H1 (cell line): ENCODE measurements around the gene DCPS. TPM values are rescaled to one million over a fixed set of nuclear protein-coding genes. Genes with fewer than 3 reads are reported as not detected.

Experiments
- CTCF ChIP-seq, 3 experiments: IDR thresholded peaks; 1 replicate in 2 of 3; 2 replicates in 1 of 3; pipeline versions ENCODE4 v1.5.1 to v1.6.1; 2011; ENCODE audit warnings: low read length in 3 of 3, mild to moderate bottlenecking in 3 of 3, inconsistent platforms in 2 of 3, low read depth in 1 of 3, moderate library complexity in 1 of 3; ENCODE audit not compliant: insufficient read depth in 1 of 3; ENCODE audit errors: control extremely low read depth in 1 of 3
- EZH2 ChIP-seq: fragments of 200-600 bp; sonication (generic); IDR thresholded peaks from 2 replicates; pipeline ENCODE4 v1.7.1; 2012; ENCODE audit warnings: low read depth, mild to moderate bottlenecking, moderate library complexity, low read length, inconsistent platforms; ENCODE audit not compliant: severe bottlenecking
- GTF2F1 ChIP-seq: IDR thresholded peaks from 2 replicates; pipeline ENCODE4 v1.6.1; 2012; ENCODE audit warnings: low read depth, low read length, improper control_type of control experiment, borderline replicate concordance
- POLR2A ChIP-seq, 2 experiments: IDR thresholded peaks; 1 replicate in 1 of 2; 2 replicates in 1 of 2; pipeline ENCODE4 v1.6.1; 2011; ENCODE audit warnings: low read depth in 2 of 2, low read length in 2 of 2, mild to moderate bottlenecking in 2 of 2; ENCODE audit errors: control extremely low read depth in 1 of 2
- RXRA ChIP-seq: IDR thresholded peaks from 2 replicates; pipeline ENCODE4 v1.6.1; 2011; ENCODE audit warnings: low read depth, mild to moderate bottlenecking, low read length, moderate library complexity; ENCODE audit not compliant: insufficient read depth
- SIX5 ChIP-seq: IDR thresholded peaks from 2 replicates; pipeline ENCODE4 v1.6.1; 2011; ENCODE audit warnings: mild to moderate bottlenecking, low read depth, low read length
- SP2 ChIP-seq: IDR thresholded peaks from 2 replicates; pipeline ENCODE4 v1.6.1; 2012; ENCODE audit warnings: mild to moderate bottlenecking, low read length, inconsistent platforms
- SUZ12 ChIP-seq: fragments of 200-600 bp; sonication (generic); IDR thresholded peaks from 2 replicates; pipeline ENCODE4 v1.6.1; 2012; ENCODE audit warnings: mild to moderate bottlenecking, inconsistent platforms, low read length, moderate library complexity, mixed read lengths
- ZNF274 ChIP-seq: IDR thresholded peaks from 2 replicates; pipeline ENCODE4 v1.7.0; 2012; ENCODE audit warnings: low read length, borderline replicate concordance; ENCODE audit errors: extremely low read depth
- polyA plus RNA-seq, 7 experiments: library from polyadenylated mRNA; depleted of rRNA in 3 of 7; stranded (reverse) in 5 of 7; unstranded in 2 of 7; fragments of >200 nt in 5 of 7; fragments of 200-250 nt in 2 of 7; gene quantifications; 1 replicate in 5 of 7; 2 replicates in 1 of 7; 4 replicates in 1 of 7; pipeline versions ENCODE4 v1.2.1 to v1.2.3, GENCODE V29; 2011 to 2013; ENCODE audit warnings: missing spikeins in 2 of 7, mixed read lengths in 2 of 7
- total RNA-seq: library from RNA; stranded (reverse); fragmentation: NEBNext Ultra II Directional; extraction: Animal tissue kit (Norgen Biotek cat#: 25700); gene quantifications from 2 replicates; pipeline ENCODE4 v1.2.1, GENCODE V29; 2021
- TF ChIP-seq, protein P1 (sequence below): fragments of 300-600 bp; sonication (generic); IDR thresholded peaks from 2 replicates; pipeline ENCODE4 v1.7.1; 2012; ENCODE audit warnings: low read length, moderate library complexity, mild to moderate bottlenecking, inconsistent platforms; ENCODE audit not compliant: insufficient replicate concordance

The DCPS gene
- total and polyA plus RNA-seq, 2 of the 8 experiments (the other 6 are each of a cell fraction or from before 2014, with no cell fraction given): 24.6 to 55.2 TPM

DNA sequence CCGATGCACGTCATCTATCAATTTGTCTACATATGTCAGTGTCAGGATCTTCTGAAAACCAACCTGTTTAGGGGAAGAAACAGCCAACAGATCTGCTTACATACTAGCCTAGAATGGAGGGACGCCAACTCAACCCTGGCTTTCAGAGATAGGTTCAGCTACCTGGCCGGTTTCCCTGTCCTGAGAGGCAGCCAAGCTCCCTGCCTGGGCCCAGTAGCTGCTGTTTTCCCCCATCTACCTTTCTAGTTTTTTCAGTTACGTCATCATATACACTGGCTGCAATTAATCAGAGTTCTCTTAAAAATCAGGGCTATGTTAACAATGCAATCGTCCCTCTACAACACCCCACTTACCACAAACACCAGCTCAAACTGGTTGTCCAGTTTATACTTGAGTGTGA is 36.2 kb upstream of the DCPS start (continued):
- TF ChIP-seq, protein P1, sequence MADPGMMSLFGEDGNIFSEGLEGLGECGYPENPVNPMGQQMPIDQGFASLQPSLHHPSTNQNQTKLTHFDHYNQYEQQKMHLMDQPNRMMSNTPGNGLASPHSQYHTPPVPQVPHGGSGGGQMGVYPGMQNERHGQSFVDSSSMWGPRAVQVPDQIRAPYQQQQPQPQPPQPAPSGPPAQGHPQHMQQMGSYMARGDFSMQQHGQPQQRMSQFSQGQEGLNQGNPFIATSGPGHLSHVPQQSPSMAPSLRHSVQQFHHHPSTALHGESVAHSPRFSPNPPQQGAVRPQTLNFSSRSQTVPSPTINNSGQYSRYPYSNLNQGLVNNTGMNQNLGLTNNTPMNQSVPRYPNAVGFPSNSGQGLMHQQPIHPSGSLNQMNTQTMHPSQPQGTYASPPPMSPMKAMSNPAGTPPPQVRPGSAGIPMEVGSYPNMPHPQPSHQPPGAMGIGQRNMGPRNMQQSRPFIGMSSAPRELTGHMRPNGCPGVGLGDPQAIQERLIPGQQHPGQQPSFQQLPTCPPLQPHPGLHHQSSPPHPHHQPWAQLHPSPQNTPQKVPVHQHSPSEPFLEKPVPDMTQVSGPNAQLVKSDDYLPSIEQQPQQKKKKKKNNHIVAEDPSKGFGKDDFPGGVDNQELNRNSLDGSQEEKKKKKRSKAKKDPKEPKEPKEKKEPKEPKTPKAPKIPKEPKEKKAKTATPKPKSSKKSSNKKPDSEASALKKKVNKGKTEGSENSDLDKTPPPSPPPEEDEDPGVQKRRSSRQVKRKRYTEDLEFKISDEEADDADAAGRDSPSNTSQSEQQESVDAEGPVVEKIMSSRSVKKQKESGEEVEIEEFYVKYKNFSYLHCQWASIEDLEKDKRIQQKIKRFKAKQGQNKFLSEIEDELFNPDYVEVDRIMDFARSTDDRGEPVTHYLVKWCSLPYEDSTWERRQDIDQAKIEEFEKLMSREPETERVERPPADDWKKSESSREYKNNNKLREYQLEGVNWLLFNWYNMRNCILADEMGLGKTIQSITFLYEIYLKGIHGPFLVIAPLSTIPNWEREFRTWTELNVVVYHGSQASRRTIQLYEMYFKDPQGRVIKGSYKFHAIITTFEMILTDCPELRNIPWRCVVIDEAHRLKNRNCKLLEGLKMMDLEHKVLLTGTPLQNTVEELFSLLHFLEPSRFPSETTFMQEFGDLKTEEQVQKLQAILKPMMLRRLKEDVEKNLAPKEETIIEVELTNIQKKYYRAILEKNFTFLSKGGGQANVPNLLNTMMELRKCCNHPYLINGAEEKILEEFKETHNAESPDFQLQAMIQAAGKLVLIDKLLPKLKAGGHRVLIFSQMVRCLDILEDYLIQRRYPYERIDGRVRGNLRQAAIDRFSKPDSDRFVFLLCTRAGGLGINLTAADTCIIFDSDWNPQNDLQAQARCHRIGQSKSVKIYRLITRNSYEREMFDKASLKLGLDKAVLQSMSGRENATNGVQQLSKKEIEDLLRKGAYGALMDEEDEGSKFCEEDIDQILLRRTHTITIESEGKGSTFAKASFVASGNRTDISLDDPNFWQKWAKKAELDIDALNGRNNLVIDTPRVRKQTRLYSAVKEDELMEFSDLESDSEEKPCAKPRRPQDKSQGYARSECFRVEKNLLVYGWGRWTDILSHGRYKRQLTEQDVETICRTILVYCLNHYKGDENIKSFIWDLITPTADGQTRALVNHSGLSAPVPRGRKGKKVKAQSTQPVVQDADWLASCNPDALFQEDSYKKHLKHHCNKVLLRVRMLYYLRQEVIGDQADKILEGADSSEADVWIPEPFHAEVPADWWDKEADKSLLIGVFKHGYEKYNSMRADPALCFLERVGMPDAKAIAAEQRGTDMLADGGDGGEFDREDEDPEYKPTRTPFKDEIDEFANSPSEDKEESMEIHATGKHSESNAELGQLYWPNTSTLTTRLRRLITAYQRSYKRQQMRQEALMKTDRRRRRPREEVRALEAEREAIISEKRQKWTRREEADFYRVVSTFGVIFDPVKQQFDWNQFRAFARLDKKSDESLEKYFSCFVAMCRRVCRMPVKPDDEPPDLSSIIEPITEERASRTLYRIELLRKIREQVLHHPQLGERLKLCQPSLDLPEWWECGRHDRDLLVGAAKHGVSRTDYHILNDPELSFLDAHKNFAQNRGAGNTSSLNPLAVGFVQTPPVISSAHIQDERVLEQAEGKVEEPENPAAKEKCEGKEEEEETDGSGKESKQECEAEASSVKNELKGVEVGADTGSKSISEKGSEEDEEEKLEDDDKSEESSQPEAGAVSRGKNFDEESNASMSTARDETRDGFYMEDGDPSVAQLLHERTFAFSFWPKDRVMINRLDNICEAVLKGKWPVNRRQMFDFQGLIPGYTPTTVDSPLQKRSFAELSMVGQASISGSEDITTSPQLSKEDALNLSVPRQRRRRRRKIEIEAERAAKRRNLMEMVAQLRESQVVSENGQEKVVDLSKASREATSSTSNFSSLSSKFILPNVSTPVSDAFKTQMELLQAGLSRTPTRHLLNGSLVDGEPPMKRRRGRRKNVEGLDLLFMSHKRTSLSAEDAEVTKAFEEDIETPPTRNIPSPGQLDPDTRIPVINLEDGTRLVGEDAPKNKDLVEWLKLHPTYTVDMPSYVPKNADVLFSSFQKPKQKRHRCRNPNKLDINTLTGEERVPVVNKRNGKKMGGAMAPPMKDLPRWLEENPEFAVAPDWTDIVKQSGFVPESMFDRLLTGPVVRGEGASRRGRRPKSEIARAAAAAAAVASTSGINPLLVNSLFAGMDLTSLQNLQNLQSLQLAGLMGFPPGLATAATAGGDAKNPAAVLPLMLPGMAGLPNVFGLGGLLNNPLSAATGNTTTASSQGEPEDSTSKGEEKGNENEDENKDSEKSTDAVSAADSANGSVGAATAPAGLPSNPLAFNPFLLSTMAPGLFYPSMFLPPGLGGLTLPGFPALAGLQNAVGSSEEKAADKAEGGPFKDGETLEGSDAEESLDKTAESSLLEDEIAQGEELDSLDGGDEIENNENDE: no peak
- TF ChIP-seq GTF2F1 (no peak), POLR2A (IDR thresholded peaks at IDR 0.05; ENCODE audit: control extremely low read depth in 1 of 2, low read depth in 2 of 2, low read length in 2 of 2) (no peak; a peak in 1 of 3 replicates), SP2 (no peak), SUZ12 (no peak), EZH2 (no peak), SIX5 (no peak), RXRA (no peak), CTCF (IDR thresholded peaks at IDR 0.05; ENCODE audit: control extremely low read depth in 1 of 3, insufficient read depth in 1 of 3, low read depth in 1 of 3, low read length in 3 of 3) (no peak), ZNF274 (no peak)
